Fibroblast of mammary gland (primary cell): ENCODE data around the gene LYRM9.

Experiments
- DNase-seq: peaks from one replicate; pipeline ENCODE4 v3.0.0-alpha.2; 2010; ENCODE audit warnings: low read depth
- H3K4me3 ChIP-seq: 2 replicates; pipeline ENCODE4 v1.5.1; 2011; ENCODE audit warnings: low read depth, mild to moderate bottlenecking, low read length, moderate library complexity; ENCODE audit not compliant: control insufficient read depth
- TF ChIP-seq, protein P1 (sequence below): conservative IDR thresholded peaks from 2 replicates; pipeline ENCODE4 v1.5.1; 2011; ENCODE audit warnings: low read depth, low read length, inconsistent platforms; ENCODE audit not compliant: control insufficient read depth, insufficient read depth

The LYRM9 gene

DNA sequence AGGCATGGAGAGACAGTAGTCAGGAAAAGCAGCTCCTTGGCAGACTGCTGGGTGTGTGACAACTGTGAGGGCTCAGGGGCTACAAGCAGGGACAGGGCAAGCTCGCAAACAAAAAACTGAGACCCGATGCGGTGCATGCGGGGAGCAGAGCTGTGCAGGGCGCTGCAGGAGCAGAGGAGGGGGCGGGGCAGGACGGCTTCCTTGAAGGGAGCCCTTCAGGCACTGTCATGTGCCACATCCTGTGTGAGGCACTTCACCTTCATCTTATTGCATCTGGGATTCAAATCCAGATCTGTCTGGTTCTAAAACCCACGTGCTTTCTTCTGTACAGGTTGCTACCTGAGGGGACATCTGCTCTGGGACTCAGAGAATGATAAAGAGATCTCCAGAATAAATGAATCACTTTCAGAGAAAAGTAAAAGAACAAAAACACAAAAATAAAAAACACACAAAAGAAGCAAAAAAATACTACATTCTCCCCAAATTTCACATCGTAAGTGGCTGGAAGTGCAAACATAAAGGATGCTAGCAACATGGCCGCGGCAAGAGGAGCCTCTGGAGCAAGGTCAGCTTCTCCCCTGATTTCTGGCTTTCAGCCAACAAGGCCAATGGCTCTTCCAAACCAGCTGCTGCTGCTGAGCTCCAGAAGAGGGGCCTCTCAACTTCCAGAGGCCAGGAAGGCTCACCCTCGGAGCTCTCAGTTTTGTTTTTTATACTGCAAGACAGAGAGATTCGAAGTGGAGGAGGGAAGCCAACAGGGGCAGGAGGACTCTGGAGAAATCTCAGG, 14.2 kb downstream of the LYRM9 start:
- DNase-seq, result no peak

DNA sequence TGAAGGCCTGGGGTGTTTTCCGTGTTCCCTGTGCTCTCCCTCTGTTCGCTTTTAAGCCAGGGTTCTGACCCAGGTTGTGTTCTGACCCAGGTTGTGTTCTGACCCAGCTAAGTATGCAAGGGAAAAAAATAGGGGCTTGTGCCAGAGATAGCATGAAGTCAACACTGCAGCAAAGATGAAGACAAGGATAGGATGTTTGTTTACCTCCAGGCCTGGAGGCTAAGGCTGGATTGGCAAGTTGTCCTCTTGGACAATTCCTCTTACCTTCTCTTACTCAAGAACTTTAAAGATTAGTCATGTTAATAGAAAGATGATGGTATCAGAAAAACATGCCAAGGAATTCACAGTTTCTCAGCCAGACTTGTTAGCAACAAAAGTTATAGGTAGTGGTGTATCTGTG, 19.4 kb downstream of the LYRM9 start:
- H3K4me3 ChIP-seq, result no peak overlapping the region
- TF ChIP-seq, protein P1, sequence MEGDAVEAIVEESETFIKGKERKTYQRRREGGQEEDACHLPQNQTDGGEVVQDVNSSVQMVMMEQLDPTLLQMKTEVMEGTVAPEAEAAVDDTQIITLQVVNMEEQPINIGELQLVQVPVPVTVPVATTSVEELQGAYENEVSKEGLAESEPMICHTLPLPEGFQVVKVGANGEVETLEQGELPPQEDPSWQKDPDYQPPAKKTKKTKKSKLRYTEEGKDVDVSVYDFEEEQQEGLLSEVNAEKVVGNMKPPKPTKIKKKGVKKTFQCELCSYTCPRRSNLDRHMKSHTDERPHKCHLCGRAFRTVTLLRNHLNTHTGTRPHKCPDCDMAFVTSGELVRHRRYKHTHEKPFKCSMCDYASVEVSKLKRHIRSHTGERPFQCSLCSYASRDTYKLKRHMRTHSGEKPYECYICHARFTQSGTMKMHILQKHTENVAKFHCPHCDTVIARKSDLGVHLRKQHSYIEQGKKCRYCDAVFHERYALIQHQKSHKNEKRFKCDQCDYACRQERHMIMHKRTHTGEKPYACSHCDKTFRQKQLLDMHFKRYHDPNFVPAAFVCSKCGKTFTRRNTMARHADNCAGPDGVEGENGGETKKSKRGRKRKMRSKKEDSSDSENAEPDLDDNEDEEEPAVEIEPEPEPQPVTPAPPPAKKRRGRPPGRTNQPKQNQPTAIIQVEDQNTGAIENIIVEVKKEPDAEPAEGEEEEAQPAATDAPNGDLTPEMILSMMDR, result no peak
- DNase-seq, result no peak

More for the DNA sequence above, 14.2 kb downstream of the LYRM9 start:
- TF ChIP-seq, protein P1, result no peak
- H3K4me3 ChIP-seq, result no peak overlapping the region

DNA sequence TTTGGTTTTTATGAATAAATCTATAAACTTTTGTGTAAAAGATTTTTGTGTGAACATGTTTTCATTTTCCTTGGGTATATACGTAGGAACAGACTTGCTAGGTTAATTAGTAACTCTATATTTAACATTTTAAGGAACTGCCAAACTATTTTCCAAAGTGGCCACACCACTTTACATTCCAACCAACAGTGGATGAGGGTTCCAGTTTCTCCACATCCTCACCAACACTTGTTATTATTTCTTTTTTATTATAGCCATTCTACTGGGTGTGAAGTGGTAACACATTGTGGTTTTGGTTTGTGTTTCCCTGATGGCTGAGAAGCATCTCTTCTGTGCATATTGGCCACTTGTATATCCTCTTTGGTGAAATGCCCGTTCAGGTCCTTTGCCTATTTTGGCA, 20.0 kb downstream of the LYRM9 start:
- TF ChIP-seq, protein P1, result no peak
- DNase-seq, result no peak
- H3K4me3 ChIP-seq, result no peak overlapping the region

DNA sequence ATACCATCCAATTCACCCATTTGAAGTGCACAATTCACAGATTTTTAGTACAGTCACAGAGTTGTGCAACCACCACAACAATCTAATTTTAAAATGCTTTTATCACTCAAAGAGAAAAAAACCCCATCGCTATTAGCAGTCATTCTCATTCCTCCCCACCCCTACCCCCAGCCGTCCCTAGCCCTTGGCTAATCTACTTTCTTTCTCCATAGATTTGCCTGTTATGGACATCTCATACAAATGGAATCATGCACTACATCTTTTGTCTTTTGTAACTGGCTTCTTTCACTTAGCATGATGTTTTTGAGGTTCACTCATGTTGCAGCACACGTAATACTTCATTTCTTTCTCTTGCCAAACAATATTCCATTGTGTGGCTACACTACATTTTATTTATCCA, 20.4 kb downstream of the LYRM9 start:
- TF ChIP-seq, protein P1, result no peak
- H3K4me3 ChIP-seq, result no peak overlapping the region
- DNase-seq, result no peak

DNA sequence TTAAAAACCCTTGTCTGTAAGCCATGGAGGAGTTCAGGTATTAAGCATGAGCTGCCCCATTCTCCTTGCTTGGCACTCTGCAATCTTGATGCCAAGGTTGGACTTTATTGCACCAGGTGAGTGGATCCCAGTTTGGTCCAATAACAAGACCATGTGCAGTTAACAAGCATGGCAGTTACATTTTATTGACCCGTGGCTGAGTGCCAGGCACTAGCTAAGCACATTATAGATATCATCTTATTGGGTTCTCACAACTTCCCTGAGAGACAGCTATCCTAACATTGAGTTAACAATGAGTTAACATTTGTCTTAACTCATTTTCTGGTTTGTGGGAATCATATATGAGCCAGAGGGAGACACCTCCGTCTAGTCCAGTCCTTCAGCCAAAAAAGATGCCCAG, 21.8 kb downstream of the LYRM9 start:
- no peak overlapping the region for H3K4me3 ChIP-seq
- DNase-seq, result no peak
- TF ChIP-seq, protein P1, result no peak

DNA sequence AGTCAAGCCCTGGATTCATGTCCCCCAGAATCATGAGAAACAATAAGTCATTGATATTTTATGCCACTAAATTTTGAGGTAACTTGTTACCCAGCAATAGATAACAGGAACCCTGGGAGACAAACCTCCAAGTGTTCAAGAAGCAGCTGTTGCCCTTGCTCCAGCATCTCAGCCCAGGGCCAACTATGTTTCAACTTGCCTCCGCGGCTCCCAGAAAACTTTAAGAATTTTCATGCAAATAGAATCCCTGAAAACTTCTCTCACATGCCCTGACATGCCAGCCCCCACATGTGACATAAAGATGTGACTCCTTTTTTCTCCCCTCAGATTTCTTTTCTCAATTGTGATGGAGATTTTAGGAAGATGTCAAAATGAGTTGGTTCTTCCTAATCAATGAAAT, 22.8 kb downstream of the LYRM9 start:
- TF ChIP-seq, protein P1, result no peak
- no peak overlapping the region for H3K4me3 ChIP-seq

DNA sequence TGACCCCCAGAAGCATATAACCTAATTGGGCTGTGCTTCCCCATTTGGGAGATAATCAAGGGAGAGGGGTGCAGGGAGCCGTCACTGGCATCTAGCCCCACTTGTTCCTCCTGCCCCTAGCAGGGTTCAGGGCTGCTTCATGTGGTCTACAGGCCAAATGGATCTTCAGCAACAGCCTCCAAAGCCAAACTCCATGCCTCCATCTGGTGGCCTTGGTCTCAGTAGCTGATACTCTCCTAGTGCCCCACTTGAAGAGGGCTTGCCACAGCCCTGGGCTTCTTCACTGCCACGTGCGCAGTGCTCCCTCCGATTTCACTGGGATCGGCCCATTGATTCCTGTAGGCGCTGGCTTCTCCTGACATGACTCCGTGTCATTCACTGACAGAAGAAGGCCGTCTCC, 24.6 kb downstream of the LYRM9 start:
- DNase-seq, result no peak
- H3K4me3 ChIP-seq, result no peak overlapping the region
- TF ChIP-seq, protein P1, result no peak

More for the DNA sequence above, 22.8 kb downstream of the LYRM9 start:
- no peak for DNase-seq
